Measurements from ENCODE around the gene HOXC5.

Gene HOXC5

DNA sequence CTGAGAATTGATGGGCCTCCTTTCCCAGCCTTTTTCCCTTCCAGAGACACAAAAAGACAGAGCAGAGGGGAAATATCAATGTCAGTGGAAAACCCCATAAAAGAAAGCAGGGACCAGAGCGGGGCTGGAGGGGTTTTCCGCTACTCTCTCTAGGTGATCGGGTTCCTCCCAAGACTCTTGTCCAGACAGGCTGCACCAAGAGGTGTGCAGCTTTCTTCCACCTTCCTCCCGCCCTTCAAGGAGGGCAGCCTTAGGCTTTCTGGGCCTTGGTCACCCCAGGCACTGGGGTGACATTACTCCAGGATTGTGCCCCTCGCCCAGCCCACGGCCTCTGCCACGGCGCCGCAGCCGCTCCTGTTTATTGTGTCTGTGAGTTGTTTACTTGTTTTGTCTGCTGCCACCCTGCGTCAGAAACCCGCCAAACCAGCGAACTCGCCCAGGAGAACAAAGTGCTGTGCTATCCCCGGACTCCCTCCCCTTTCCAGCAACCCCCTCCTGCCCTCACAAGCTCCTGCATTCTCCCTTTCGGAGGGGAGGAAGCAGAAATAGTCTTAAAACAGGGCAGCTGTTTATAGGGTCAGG lies 11.3 kb upstream of the HOXC5 start:
- no peak for DNase-seq

DNA sequence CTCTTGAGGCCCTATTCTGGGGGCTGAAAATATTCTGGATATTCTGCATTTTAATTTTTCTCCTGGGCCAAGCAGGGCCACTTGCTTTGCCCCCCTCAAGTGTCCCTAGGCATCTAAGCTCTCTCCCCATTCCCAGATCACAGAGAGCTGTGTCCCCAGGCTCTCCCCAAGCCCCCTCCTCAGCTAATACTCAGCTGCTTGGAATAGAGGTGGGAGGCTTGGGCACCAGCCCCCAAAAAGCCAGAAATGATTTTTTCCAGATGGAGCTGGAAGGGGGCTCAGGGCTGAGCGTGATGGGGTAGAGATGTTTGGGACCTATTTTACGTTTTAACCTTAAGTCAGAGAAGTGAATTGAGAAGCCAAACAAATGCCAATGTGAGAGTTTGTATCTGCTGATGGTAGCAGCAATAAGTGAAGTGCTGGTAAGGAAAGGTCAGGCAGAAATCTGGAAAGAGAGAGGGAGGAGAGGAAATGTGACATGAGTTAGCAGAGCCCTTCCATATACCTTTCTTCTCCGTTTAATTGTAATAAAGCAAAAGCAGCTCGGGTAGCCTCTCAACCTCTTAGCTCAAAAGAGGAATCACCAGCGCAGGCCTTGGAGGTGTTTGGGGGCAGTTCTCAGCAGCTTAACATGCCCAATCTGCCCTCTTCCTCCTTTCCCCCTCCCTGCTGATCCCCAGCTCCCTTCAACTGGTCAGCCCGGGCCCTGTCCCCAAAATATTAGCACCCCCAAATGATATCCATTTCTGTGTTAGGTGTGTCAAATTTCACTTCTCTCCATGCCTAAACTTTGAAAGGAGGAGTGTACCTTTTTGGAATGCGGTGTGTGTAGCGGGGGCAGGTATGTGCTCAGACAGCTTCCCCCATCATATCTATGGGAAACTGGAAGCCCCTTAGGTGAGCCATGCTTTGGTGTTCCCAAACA lies 9.6 kb upstream of the HOXC5 start:
- DNase-seq = no peak

DNA sequence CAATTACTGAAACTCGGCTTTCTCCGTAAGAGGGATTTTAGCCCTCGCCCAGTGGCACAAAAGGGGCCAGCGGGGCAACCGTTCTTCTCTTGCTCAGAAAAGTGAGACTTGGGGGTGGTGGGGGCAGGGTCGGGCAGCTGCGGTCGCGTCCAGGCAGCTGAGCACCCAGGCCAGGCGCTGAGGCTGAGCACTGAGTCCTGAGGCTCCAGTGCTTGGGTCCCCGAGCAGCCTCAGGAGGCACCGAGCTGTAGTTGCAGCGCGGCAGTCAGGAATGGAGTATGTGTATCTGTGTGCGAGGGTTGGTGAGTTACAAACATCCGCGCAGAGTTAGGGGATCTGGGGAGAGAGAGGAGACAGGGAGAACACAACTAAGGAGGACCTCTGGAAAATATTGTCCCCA lies 8.7 kb upstream of the HOXC5 start:
- DNase-seq = no peak

DNA sequence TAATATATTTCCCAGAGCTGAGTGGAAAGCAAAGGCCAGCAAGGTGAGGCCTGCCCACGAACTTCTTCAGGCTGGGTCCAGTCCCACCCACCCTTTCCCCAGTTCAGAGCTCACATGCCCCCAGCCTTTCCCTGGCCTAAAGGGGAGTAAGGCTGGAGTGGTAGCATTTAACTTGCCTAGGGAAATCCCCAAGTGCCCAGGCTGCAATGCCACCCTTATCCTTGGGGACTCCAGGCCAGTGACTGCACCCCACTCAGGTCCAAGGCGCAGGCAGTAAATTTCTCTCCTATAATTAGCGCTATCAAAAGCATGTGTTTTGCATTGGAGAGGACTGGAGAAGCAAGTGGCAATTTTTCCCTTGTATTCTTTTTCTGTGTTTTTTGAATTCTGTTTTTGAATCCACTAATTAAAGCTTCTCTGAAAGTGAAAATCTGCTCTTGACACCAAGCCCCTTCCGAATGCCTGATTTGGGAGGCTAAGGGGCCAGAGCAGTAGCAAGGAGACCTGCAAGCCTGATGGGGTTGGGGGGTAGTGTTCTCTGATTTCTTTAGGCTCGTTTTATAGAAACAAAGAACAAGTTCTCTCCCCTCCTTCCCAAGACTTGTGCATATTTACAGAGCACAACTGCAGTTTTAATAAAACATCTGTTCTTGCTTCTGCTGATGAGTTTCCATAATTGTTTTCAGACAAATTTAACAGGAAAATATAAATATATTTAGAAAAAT lies 8.1 kb upstream of the HOXC5 start:
- DNase-seq = no peak

DNA sequence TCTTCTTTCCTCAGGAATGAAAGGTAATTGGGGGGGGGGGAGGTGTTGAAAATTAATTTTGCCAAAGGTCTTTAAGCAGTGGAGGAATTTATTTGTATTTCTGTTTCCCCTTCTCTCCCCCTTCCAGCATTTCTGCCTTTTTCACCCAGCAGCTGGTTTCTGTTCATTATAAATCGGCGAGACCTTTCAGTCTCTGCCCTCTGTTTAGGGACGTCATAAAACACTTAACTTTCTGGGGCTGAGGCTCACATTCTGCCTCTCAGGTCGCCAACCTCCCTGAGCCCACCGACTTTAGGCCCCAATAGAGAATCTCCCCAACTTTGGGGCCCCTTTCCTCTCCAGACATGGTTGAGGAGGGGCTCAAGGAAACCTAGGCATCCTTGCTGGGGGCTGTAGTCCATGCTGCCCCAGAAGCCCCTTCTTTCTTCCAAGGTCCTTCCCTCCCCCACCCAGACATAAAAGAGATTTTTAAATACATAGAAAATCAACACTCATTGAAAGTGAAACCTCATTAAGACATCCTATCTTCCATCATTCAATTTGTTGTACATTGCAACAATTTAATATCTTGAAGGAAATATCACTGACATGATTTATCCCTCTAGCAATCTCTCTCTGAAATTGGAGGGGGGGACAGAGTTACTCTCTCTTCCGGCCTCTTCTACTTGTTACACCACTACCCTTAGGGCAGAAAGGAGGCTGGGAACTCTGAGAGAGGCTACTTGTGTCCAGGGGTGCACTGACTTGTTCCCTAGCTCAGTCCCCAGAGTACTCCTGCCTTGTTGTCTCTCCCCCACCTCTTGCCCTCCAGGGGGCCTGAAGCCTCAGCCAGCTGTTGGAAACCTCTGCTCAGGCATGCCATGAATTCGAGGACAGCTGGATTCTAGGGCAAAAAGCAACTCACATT lies 7.1 kb upstream of the HOXC5 start:
- no peak for DNase-seq

DNA sequence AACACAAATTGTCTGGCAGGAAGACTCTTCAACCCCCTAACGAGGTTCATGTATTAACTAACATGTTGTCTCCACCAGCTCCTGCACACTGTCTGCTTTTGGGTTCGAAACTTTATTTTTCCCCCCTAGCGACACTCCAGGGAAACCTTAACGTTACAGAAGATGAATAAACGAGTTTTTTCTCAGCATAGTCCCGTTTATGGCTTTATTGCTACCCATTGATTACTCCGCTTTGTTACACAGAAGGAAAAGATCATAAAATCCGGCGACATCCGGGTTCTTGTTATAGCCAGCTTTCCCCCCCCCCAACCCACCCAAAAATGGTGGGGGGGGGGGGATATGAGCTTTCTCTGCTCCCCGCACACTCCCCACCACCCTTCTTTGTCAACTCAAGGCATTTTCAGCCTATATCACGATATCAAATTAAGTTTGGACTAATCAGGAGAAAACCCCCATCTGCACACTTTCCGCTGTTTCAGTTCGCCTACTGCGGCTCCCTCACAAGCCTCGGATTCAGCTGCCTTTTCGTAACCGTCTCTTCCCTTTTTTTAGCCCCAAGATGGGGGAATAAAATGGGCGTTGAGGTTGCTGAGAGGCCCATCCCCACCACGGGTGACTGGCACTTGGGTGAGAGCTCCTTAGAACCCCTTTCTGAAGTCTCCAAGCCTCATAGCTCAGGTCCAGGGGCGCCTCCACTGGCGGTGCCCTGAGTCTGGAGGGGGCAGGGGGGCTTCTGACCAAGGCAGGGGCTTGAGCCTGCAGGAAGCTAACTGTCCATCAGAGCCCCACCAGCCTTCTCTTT lies 6.0 kb upstream of the HOXC5 start:
- DNase-seq = no peak

DNA sequence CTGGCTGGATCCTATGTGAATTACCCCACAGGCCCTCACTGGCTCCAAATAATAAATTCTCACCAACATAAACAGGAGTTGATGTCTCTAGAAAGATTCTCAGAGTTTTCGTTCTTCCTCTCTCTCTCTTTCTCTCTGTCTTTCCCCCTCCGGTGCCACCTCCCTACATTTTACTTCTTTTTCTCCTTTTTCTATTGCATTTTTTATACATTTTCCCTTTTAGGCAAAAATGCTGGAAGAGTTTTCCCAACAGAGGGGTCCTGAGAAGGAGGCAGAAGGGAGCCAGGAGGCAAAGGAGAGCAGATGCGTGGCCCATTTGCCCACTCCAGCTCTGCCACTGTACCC lies 5.4 kb upstream of the HOXC5 start:
- DNase-seq = no peak

DNA sequence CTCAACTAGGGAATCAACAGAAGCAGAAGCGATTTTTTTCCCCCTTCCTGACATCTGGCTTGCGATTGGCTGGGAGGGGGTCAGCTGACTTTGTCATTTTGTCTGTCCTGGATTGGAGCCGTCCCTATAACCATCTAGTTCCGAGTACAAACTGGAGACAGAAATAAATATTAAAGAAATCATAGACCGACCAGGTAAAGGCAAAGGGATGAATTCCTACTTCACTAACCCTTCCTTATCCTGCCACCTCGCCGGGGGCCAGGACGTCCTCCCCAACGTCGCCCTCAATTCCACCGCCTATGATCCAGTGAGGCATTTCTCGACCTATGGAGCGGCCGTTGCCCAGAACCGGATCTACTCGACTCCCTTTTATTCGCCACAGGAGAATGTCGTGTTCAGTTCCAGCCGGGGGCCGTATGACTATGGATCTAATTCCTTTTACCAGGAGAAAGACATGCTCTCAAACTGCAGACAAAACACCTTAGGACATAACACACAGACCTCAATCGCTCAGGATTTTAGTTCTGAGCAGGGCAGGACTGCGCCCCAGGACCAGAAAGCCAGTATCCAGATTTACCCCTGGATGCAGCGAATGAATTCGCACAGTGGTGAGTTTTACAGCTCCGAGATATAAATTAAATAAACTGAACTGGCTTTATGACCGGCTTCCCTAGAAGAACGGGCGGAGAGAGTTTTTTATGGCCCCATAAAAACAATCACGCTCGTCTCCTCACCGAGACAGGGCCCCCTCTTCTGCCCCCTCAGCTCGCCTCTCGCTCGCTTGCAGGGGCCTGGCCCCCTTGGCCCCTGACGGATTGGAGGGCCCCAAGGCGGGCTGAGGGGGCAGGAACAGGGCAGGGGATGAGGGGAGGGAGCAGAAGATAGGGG lies 4.3 kb upstream of the HOXC5 start, which contains the start of gene HOXC6:
HOXC6 (plus strand) TSS at position 127 of the 888 bp plus-strand sequence; CDS start at position 209, 82 bp downstream.
- no peak for DNase-seq

DNA sequence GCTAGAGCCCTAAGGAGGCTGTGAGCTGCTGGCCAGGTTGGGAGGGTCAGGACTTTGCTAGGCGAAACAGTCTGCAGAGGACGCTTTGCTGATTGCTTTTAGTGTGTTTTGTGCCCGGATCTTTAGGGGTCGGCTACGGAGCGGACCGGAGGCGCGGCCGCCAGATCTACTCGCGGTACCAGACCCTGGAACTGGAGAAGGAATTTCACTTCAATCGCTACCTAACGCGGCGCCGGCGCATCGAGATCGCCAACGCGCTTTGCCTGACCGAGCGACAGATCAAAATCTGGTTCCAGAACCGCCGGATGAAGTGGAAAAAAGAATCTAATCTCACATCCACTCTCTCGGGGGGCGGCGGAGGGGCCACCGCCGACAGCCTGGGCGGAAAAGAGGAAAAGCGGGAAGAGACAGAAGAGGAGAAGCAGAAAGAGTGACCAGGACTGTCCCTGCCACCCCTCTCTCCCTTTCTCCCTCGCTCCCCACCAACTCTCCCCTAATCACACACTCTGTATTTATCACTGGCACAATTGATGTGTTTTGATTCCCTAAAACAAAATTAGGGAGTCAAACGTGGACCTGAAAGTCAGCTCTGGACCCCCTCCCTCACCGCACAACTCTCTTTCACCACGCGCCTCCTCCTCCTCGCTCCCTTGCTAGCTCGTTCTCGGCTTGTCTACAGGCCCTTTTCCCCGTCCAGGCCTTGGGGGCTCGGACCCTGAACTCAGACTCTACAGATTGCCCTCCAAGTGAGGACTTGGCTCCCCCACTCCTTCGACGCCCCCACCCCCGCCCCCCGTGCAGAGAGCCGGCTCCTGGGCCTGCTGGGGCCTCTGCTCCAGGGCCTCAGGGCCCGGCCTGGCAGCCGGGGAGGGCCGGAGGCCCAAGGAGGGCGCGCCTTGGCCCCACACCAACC lies 3.1 kb upstream of the HOXC5 start:
- DNase-seq = no peak

DNA sequence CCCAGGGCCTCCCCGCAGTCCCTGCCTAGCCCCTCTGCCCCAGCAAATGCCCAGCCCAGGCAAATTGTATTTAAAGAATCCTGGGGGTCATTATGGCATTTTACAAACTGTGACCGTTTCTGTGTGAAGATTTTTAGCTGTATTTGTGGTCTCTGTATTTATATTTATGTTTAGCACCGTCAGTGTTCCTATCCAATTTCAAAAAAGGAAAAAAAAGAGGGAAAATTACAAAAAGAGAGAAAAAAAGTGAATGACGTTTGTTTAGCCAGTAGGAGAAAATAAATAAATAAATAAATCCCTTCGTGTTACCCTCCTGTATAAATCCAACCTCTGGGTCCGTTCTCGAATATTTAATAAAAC lies 2.4 kb upstream of the HOXC5 start:
- DNase-seq = no peak

DNA sequence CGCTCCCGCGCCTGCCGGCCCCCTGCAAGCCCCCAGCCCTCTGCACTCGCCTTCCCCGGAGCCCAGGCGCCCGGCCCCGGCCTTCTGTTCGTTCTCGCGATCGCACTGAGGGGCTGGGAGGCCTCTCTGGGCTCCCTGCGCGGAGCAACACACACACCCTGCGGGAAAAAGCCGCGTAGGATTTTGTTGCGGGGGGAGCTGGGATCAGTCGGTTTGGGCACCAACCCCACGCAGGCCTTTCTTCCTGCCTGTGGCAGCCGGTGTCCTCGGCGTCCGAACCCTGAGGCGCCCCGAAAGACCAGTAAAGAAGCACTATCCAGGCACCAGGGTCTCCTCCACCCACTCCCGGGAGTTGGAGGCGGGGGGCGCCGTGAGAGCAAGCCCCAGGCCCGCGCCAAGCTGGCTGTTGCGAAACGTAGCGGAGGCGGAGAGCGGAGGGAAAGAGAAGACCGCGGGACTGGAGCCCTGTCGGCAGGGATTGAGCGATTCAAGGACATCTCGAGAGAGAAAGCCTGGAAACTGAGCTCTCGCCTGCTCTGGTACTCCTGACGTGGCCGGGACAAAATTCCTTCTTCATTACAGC lies 1.9 kb upstream of the HOXC5 start:
- no peak for DNase-seq

DNA sequence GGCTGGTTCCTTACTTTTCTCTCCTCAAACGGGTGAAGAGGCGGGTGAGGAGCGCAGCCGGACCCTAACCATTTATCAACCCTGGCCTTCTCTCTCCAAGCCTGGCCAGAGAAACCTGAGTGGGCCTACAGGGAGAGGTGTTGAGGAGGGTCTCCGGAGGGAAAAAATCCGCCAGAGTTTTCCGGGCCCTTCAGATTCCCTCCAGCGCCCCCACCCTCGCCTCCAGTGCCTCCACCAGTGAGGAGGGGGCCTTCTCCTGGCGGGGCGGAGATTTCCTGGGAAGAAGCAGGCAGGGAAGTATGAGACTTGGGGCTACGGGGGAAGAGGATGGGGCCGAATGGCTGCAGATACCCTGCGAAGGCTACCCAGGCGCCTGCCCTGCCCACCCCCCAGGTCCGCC lies 1.4 kb upstream of the HOXC5 start:
- no peak for DNase-seq

DNA sequence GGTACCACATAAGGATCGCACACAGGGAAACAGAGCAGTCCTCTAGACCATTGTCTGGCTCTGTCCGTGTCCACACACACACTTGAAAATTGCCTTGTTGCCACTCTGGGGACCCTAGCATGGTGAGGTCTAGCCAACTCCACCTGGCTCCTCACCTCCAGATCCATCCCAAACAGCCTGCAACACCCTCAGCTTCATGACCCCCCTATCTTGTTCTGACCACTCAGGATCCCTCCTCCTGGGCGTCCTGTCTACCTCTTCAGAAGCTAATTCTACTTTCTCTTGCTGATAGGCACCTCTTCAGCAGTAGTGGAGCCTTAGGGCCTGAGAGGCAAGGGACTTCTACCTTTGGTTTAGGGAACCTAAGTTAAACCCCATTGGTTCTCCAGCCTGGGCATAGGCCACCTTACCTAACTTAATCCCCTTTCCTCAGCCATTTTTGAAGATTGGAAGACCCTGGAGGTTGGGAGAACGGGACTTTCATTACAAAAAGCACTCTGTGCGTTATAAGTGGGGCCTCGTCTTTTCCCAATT lies 697 bp upstream of the HOXC5 start:
- no peak for DNase-seq

DNA sequence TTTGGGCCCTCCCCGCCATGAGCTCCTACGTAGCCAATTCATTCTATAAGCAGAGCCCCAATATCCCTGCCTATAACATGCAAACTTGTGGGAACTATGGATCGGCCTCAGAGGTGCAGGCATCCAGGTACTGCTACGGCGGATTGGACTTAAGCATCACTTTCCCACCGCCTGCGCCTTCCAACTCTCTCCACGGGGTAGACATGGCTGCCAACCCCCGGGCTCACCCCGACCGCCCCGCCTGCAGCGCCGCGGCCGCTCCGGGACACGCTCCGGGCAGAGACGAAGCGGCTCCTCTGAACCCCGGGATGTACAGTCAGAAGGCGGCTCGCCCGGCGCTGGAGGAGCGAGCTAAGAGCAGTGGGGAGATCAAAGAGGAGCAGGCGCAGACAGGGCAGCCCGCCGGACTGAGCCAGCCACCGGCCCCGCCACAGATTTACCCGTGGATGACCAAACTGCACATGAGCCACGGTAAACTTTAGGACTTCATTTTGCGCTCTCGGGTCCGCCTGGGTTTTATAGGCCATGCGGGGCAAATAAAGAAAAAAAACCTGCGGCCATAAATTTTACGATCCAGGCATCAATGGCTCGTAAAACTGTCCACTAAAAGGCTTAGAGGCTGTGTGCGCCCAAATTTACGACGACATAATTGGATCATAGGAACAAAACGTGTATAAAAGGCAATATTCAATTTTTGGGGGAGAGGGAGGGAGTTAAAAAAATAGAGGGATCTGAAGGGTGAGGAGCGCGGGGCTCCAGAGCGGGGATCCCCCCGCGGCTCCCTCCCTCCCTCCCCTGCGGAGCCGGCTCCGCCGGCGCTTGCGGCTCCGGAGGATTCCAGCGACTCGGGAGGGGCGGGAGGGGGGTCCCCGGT lies 493 bp downstream of the HOXC5 start:
- peak; percentile 29 for DNase-seq

DNA sequence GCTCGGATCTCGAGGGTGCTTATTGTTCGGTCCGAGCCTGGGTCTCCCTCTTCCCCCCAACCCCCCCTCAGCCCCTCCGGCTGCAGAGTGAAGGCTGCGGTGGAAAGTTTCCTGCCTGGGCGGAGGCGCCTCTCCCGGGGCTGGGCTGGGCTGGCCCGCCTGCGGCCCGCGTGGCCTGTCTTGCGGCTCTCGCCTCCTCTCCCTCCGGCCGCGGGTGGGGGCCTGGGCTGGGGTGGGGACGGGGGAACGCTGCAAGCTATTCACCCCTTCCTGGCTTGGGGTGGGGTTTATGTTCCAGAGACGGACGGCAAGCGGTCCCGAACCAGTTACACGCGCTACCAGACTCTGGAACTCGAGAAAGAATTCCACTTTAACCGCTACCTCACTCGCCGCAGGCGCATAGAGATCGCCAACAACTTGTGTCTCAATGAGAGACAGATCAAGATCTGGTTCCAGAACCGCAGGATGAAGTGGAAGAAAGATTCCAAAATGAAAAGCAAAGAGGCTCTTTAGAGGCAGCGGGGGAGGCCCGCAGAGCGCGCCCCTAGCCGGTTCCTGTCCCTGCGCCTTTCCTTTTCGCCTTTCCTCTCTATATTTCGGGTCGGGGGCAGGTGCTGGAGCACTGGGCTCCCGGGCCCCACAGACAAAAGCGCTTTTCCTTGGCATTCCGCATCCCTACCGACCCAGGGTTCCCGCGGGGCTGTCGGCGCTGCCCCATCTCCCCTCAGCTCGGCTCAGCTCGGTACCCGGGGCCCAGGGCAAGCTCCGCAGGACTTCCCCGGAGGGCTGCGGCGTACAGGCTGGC lies 1.3 kb downstream of the HOXC5 start:
- DNase-seq = no peak

DNA sequence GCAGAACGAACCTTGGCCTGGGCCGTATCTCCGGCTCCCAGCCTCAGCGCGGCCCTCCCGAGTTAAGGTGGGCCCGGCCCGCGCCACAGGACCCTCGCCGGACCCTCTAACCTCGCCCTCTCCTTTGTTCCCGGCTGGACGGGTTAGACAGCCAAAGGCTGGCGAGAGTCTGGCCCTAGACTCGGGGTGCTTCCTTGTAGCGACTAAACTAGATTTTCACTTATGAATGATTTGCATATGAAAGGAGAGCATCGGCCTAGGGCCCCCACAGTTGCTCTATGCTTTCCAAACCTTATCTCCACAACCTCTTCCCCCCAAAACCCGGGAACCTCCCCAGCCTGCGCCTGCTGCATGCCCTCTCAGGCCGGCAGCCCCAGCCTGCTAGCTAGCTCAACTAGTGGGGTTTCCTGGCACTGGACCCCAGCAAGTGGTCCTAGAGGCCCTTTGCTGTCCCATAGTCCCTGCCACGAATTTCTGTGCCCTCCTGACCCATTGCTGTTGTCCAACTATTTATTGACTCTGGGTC lies 2.0 kb downstream of the HOXC5 start:
- no peak for DNase-seq
